PC-3 (cell line): ENCODE data around the gene SHISA8. TPM values are rescaled to one million over a fixed set of nuclear protein-coding genes. Genes with fewer than 3 reads are reported as not detected.

Experiments
- ATAC-seq: fragments of 200-7000 bp; cut with Tn5 transposase; 2 replicates; pipeline ENCODE4 v1.9.1; 2020; ENCODE audit warnings: mild to moderate bottlenecking, moderate library complexity
- BruUV-seq: library from RNA; stranded (reverse); fragments of 400-500 nt; replicated peaks from 2 replicates; lab custom pipeline; 2021; lab: Mats Ljungman, UMichigan
- CTCF ChIA-PET: fragments of 300-600 bp; sonication (Branson Sonifier 250); formaldehyde crosslinking; loops from one replicate; lab custom pipeline; 2022; ENCODE audit warnings: antibody characterized with exemption; lab: Charles Lee
- POLR2A ChIA-PET: fragments of 300-600 bp; sonication (Branson Sonifier 250); formaldehyde crosslinking; loops from one replicate; lab custom pipeline; 2022; ENCODE audit warnings: antibody characterized with exemption; ENCODE audit not compliant: unreplicated experiment; lab: Charles Lee
- DNase-seq: peaks from one replicate; pipeline ENCODE4 v3.0.0-alpha.2; 2015
- H2AFZ ChIP-seq: fragments of 300-600 bp; sonication (generic); 2 replicates; pipeline ENCODE4 v1.6.0; 2016; ENCODE audit warnings: antibody characterized with exemption, low read length
- H3F3A ChIP-seq: fragments of 300-600 bp; sonication (generic); one replicate; pipeline ENCODE4 v1.6.0; 2017; ENCODE audit warnings: antibody characterized with exemption, low read length, control low read depth, mild to moderate bottlenecking; ENCODE audit not compliant: unreplicated experiment
- H3K27ac ChIP-seq: fragments of 300-600 bp; sonication (generic); 2 replicates; pipeline ENCODE4 v1.5.1; 2016; ENCODE audit warnings: mild to moderate bottlenecking, low read length
- H3K27me3 ChIP-seq: fragments of 300-600 bp; sonication (generic); 2 replicates; pipeline ENCODE4 v1.6.1; 2016; ENCODE audit warnings: low read length, mixed read lengths
- H3K36me3 ChIP-seq: fragments of 300-600 bp; sonication (generic); 2 replicates; pipeline ENCODE4 v1.6.1; 2016; ENCODE audit warnings: low read depth, mixed run types, low read length, mixed read lengths
- H3K4me1 ChIP-seq: fragments of 300-600 bp; sonication (generic); 2 replicates; pipeline ENCODE4 v1.5.1; 2016; ENCODE audit warnings: low read length; ENCODE audit not compliant: insufficient read depth
- H3K4me2 ChIP-seq: fragments of 300-600 bp; sonication (generic); 2 replicates; pipeline ENCODE4 v1.6.0; 2016; ENCODE audit warnings: low read length
- H3K4me3 ChIP-seq: fragments of 300-600 bp; sonication (generic); 2 replicates; pipeline ENCODE4 v1.5.1; 2016; ENCODE audit warnings: mild to moderate bottlenecking, low read length, mixed read lengths
- H3K79me2 ChIP-seq: fragments of 300-600 bp; sonication (generic); 2 replicates; pipeline ENCODE4 v1.6.1; 2017; ENCODE audit warnings: low read length, mixed read lengths
- H3K9ac ChIP-seq: fragments of 300-600 bp; sonication (generic); 2 replicates; pipeline ENCODE4 v1.6.0; 2016; ENCODE audit warnings: mild to moderate bottlenecking, low read length
- H3K9me2 ChIP-seq: fragments of 300-600 bp; sonication (generic); replicated peaks from 2 replicates; pipeline ENCODE4 v1.6.1; 2016; ENCODE audit warnings: mixed run types, low read length, mixed read lengths
- H3K9me3 ChIP-seq: fragments of 300-600 bp; sonication (generic); 2 replicates; pipeline ENCODE4 v1.6.1; 2016; ENCODE audit warnings: low read length, mixed read lengths
- H4K20me1 ChIP-seq: fragments of 300-600 bp; sonication (generic); 2 replicates; pipeline ENCODE4 v1.6.1; 2016; ENCODE audit warnings: low read length, mixed read lengths
- CTCF ChIP-seq: fragments of 300-600 bp; sonication (generic); conservative IDR thresholded peaks from 2 replicates; pipeline ENCODE4 v1.5.1; 2017; ENCODE audit warnings: antibody characterized with exemption, low read depth, mild to moderate bottlenecking, low read length
- EZH2 ChIP-seq: fragments of 300-600 bp; sonication (generic); IDR thresholded peaks from one replicate; pipeline ENCODE4 v1.6.1; 2017; ENCODE audit warnings: antibody characterized with exemption, mild to moderate bottlenecking, low read length; ENCODE audit not compliant: unreplicated experiment
- EZH2phosphoT487 ChIP-seq: fragments of 300-600 bp; sonication (generic); IDR thresholded peaks from 2 replicates; pipeline ENCODE4 v1.6.1; 2018; ENCODE audit warnings: mild to moderate bottlenecking, antibody characterized with exemption, low read length, borderline replicate concordance
- intact Hi-C: fragments of 100-400 bp; cut with micrococcal nuclease; formaldehyde crosslinking; loops from 2 replicates; pipeline ENCODE4 v1.9.0; 2023
- total RNA-seq: library from RNA; depleted of rRNA; stranded (reverse); fragments of >200 nt; gene quantifications from 2 replicates; pipeline ENCODE4 v1.2.3, GENCODE V29; 2014

SHISA8 gene
- total RNA-seq, 1 experiment from 2014 or later = not detected

- Histone ChIP-seq H3K36me3 (peaks cover 36% of the 10 kb centered on the region), H3K27me3 (no peaks in the 10 kb centered on the region), H3K9me3 (no peaks in the 10 kb centered on the region), H3K79me2 (no peaks in the 10 kb centered on the region), H4K20me1 (no peaks in the 10 kb centered on the region), H2AFZ (no peak overlapping the region), H3K27ac (no peak overlapping the region), H3F3A (no peaks in the 10 kb centered on the region), H3K4me3 (no peak overlapping the region), H3K9me2 (no peaks in the 10 kb centered on the region), H3K4me2 (no peak overlapping the region), H3K9ac (no peak overlapping the region), H3K4me1 (no peaks in the 10 kb centered on the region)
- DNase-seq = no peak
- ATAC-seq = no peak
- no TSS peak for BruUV-seq
- ChIA-PET POLR2A (no interaction called here), CTCF (no interaction called here)
- intact Hi-C loops = no loop called here
- no peak for TF ChIP-seq CTCF
- no peak for TF ChIP-seq EZH2
Observed at GRCh38 chr22:41888627-41889200, 26.2 kb downstream of the SHISA8 start.

- Histone ChIP-seq H3K9ac (no peak overlapping the region), H3K27ac (no peak overlapping the region), H3K79me2 (no peaks in the 10 kb centered on the region), H2AFZ (no peak overlapping the region), H3F3A (no peaks in the 10 kb centered on the region), H3K4me3 (no peak overlapping the region), H3K4me2 (no peak overlapping the region), H3K4me1 (no peaks in the 10 kb centered on the region), H3K9me3 (no peaks in the 10 kb centered on the region), H3K9me2 (no peaks in the 10 kb centered on the region), H3K36me3 (peaks cover 38% of the 10 kb centered on the region), H3K27me3 (no peaks in the 10 kb centered on the region), H4K20me1 (no peaks in the 10 kb centered on the region)
- POLR2A ChIA-PET = no interaction called here
- TF ChIP-seq EZH2 = no peak
- no peak for TF ChIP-seq CTCF
- TF ChIP-seq EZH2phosphoT487 = no peak
- ATAC-seq = no peak
- DNase-seq = no peak
- BruUV-seq = no TSS peak
- CTCF ChIA-PET = no interaction called here
- intact Hi-C loops = no loop called here
Observed at GRCh38 chr22:41885516-41885915, 29.4 kb downstream of the SHISA8 start.

- Histone ChIP-seq H3K4me3 (no peak overlapping the region), H3K9ac (no peak overlapping the region), H3F3A (no peaks in the 10 kb centered on the region), H2AFZ (no peak overlapping the region), H3K4me1 (no peaks in the 10 kb centered on the region), H3K27me3 (no peaks in the 10 kb centered on the region), H3K36me3 (peaks cover 38% of the 10 kb centered on the region), H3K9me3 (no peaks in the 10 kb centered on the region), H3K27ac (no peak overlapping the region), H4K20me1 (no peaks in the 10 kb centered on the region), H3K79me2 (no peaks in the 10 kb centered on the region), H3K4me2 (no peak overlapping the region), H3K9me2 (no peaks in the 10 kb centered on the region)
- ChIA-PET POLR2A (no interaction called here), CTCF (no interaction called here)
- ATAC-seq (no peak), DNase-seq (no peak)
- TF ChIP-seq EZH2 (no peak), CTCF (no peak), EZH2phosphoT487 (no peak)
- intact Hi-C loops = no loop called here
- no TSS peak for BruUV-seq
Observed at GRCh38 chr22:41885116-41885515, 29.8 kb downstream of the SHISA8 start.
